Hematopoietic multipotent progenitor cell (in vitro differentiated cells): ENCODE results near the gene ROBO1. TPM values are rescaled to one million over a fixed set of nuclear protein-coding genes. Genes with fewer than 3 reads are reported as not detected.

Experiments
- DNase-seq, 3 donors: peaks; one replicate each; pipeline ENCODE4 v3.0.0-alpha.2; 2011 to 2015; ENCODE audit warnings: low read depth in 2 of 3, low spot score in 2 of 3
- total RNA-seq: library from RNA; depleted of rRNA; stranded (reverse); fragments of >200 nt; gene quantifications from one replicate; pipeline ENCODE4 v1.2.3, GENCODE V29; 2012

ROBO1 gene
- total RNA-seq, 1 donor: 3.2 TPM

- DNase-seq: no peak
These were observed 937.3 kb downstream of the ROBO1 start for GRCh38 chr3:78830470-78830869.

GRCh38 chr3:78827618-78828017 lies 940.2 kb downstream of the ROBO1 start:
- no peak for DNase-seq

GRCh38 chr3:78825858-78826215 lies 942.0 kb downstream of the ROBO1 start:
- DNase-seq: no peak

DNA sequence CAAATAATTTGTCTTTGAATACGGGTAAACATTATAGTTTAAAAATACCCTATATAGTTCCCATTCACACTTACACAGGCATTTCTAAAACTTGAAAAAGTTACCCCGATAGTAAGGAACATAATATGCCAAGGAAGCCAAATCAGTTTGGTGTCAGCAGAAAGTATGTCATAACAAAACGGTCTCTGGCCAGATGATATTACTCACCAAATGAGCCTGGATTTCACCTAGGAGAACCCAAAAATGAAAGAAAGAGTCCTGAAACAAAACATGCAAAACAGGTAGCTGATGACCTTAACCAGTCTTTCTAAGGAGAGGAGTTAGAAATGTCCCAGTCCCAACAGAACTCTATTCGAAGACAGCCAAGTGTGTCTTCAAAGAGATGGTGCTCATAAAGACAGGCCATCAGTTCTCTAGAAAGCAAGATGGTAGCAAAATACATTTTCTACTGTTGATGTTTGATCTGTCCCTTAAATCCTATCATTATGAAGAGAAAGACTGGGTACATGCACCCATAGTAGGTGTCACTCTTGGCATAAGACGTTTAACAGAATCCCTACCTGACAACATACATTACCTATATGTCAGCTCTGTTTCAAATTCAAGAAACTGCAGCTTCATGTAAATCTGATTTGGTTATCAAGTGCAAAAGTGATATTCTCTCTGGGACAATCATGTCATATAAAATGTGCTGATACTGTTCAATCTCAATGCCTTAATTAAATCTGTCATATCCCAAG lies 942.5 kb downstream of the ROBO1 start:
- no peak for DNase-seq

DNA sequence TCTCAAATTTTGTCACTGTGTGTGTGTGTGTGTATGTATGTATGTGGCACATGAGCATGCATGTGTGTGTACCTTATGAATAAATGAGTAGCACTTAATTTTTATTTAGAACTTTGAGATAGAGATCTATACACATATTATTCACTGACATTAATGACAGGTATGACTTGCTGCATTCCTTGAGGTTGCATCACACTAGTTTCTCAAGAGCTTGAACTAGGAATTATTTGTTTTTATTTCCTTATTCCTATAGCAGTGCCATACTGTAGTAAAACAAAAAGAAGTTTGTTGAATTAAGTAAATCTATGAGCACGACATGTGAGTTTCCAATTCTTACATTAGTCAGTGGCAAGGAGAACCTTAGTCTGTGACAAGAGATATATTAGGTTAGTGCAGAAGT lies 943.9 kb downstream of the ROBO1 start:
- no peak for DNase-seq

DNA sequence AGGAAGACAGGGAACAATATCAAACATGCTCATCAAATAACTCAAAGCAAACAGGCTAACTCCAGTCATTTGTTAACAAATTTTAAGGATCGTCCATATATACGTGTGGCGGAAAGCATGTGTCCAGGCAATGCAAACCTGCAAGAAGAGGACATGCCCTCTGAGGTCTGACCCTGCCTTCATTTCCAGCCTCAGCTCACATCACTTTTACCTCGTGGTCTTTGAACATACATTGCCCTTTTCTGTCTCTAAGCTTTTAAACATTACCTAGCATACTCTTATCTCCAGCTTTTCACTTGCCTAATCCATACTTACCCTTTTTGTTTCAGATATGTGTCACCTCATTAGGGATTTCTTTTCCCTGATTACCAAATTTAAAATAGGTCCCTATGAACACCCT lies 944.4 kb downstream of the ROBO1 start:
- DNase-seq: no peak

DNA sequence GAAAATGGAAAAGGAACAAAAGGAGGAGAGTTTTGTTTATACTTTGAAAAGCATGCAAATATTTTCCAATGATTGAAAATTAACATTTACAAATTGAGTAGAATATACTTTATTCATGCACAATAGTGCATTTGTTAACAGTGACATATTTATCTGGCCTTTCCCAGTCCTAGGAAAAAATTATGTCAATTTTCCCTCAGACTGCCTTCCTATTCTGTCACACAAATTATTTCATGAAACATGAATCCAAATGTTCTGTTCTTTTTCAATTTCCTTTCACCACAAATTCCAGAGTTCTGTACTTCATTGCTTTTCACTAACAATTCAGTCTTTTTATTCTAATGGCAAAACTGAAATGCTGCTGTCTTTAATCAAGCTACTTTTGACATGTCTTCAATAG lies 945.1 kb downstream of the ROBO1 start:
- DNase-seq: no peak

GRCh38 chr3:78820542-78820941 lies 947.3 kb downstream of the ROBO1 start:
- DNase-seq: no peak

- no peak for DNase-seq
These were observed 949.4 kb downstream of the ROBO1 start for GRCh38 chr3:78818161-78818985.

DNA sequence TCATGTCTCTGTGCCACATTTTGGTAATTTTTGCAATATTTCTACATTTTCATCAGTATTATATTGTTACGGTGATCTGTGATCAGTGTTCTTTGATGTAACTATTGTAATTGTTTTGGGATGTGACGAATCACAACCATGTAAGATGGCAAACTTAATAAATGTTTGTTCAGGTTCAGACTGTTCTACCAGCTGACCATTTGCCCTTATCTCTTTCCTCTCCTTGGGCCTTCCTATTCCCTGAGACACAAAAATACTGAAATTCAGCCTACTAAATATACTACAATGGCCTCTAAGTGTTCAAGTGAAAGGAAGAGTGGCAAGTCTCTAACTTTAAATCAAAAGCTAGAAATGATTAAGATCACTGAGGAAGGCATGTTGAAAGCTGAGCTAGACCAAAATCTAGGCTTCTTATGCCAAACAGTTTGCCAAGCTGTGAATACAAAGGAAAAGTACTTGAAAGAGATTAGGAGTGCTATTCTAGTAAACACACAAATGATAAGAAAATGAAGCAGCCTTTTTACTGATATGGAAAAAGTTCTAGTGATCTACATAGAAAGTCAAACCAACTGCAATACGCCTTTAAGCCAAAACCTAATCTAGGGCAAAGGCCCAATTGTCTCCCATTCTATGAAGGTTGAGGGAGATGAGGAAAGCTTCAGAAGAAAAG lies 952.8 kb downstream of the ROBO1 start:
- no peak for DNase-seq

- no peak for DNase-seq
These were observed 955.6 kb downstream of the ROBO1 start for GRCh38 chr3:78812166-78812565.

DNA sequence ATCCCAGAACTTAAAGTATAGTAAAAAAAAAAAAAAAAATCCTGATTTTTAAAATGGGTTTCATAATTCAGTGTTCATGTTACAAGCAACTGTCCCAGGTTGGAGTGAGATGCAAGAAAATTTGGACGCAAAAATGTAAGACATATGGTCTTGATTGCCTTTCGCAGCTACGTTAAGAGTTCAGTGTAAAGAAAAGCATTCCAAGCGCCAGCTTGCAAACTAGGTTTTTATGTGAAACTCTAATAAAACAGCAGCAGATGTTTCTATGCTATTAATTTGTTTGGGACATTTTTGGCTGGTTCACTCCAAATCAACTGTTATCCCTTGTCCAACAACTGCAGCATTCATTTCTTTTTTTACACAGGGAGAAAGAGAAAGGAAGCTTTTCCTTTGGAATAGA lies 957.8 kb downstream of the ROBO1 start:
- no peak for DNase-seq

- DNase-seq: no peak
These were observed 963.4 kb downstream of the ROBO1 start for GRCh38 chr3:78804251-78805037.

GRCh38 chr3:78802562-78802930 lies 965.3 kb downstream of the ROBO1 start:
- no peak for DNase-seq

DNA sequence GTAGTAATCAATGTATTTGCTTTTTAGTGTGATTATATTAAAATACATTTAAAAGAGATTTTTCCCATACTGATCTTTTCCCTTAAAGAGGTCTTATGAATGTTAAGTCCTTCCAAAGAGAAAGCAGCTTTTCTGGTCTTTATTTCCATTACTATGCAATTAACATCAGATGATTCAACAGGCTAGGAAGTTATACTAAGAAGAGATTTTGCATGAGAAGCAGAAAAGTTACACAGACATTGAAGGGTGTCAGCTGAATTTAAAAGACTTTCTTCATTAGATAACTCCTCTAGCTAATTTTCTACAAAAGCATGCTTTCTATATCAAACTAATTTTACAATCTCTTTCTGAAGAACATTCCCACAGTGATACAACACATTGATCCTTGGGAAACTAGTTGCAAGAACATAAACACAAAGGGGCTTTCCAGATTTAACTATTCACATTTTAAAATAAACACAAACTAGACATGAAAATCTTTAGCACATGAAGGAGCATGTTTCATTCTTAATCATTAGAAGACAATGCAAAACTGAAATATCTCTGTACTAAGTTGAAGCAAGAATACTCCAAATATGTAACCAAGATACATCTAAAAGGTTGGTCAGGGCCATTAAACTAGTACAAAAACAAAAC lies 965.8 kb downstream of the ROBO1 start:
- DNase-seq: no peak

GRCh38 chr3:78799681-78800080 lies 968.1 kb downstream of the ROBO1 start:
- DNase-seq: no peak

DNA sequence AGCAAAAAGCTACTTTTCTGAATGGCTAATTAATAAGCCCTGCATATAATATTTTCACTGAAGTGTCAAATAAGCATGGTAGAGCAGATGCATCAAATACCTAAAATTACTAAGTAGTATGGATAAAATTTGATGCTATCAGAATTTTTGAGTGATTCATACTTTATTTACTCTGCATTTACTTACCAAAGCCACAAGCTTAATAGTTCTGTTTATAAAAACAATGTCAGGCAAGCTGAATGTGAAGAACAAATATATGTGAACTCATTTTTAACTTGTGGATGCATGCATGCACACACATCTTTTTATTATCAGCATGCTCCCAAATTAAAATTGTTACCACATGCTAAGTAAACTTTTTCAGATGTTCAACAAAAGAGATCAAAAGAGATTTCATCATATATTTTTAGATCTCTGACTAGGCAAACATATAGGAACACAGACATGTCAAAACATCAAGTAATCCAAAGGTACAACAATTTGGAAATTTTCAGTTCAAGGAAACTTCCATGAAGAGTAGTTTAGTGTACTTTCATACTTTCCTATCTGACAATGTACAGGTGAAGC lies 969.4 kb downstream of the ROBO1 start:
- no peak for DNase-seq

GRCh38 chr3:78794431-78794830 lies 973.4 kb downstream of the ROBO1 start:
- no peak for DNase-seq

DNA sequence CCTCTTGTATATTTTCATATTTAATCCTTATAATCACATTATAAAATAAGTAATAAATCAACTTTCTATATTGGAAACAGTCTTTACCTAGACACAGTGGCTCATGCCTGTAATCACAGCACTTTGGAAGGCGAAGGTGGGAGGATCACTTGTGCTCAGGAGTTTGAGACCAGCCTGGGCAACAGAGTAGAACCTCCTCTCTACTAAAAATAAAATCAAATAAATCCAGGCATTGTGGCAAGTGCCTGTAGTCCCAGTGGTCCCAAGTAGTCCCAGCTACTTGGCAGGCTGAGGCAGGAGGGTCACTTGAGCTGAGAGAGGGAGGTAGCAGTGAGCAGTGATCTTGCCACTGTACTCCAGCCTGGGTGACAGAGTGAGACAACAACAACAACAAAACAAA lies 975.1 kb downstream of the ROBO1 start:
- no peak for DNase-seq

DNA sequence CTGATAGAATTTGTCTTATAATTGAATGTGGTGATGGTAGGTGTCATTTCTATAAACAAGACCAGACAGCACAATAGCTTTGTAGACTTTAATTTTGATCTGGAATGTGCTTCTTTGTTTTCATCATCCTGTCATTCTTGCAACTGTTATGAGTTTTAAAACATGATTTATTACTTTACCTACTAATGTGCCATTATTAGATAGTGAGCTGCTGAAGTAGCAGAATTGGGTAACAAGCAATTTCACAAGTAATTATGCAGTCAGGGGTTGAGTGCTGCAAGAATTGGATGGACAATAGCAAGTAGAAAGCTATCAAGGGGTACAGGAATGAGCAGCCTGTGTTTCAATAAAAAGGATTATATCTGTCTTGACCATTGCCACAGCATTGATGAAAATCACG lies 975.6 kb downstream of the ROBO1 start:
- DNase-seq: no peak
